ENCODE results near the gene CANX.

DNA sequence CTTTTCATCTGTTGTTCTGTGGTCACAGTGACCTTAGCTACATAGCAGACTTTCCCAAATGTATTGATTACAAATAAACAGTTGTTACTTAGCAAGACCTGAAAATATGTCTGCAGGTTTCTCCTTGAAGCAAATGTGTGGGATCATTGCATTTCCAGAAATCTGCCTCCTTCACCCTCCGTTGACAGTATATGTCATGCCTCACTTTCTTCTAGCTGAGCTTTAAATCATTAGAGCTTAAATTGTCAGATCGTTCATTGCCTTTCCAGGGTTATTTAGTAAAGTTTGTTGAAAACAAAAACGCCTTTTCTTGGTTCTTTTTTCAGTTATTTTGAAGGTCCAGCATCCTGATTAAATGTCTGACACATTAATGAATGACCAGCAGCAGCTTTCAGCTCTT lies 31.6 kb downstream of the CANX start:
- TF ChIP-seq, protein P1, sequence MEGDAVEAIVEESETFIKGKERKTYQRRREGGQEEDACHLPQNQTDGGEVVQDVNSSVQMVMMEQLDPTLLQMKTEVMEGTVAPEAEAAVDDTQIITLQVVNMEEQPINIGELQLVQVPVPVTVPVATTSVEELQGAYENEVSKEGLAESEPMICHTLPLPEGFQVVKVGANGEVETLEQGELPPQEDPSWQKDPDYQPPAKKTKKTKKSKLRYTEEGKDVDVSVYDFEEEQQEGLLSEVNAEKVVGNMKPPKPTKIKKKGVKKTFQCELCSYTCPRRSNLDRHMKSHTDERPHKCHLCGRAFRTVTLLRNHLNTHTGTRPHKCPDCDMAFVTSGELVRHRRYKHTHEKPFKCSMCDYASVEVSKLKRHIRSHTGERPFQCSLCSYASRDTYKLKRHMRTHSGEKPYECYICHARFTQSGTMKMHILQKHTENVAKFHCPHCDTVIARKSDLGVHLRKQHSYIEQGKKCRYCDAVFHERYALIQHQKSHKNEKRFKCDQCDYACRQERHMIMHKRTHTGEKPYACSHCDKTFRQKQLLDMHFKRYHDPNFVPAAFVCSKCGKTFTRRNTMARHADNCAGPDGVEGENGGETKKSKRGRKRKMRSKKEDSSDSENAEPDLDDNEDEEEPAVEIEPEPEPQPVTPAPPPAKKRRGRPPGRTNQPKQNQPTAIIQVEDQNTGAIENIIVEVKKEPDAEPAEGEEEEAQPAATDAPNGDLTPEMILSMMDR (IDR thresholded peaks at IDR 0.05), result no peak
- no peak for TF ChIP-seq POLR2A (IDR thresholded peaks at IDR 0.05)

Data from uterus (tissue), 2 donors.